ENCODE results near the gene PARP12.

- TF ChIP-seq CEBPB (IDR thresholded peaks at IDR 0.05) (no peak), TCF12 (IDR thresholded peaks at IDR 0.05; ENCODE audit: low read depth) (no peak), EGR1 (IDR thresholded peaks at IDR 0.05) (no peak), EP300 (IDR thresholded peaks at IDR 0.05; ENCODE audit: borderline replicate concordance) (no peak), YY1 (IDR thresholded peaks at IDR 0.05; ENCODE audit: low read depth) (no peak), TAF1 (IDR thresholded peaks at IDR 0.05; ENCODE audit: low read depth) (no peak), REST (IDR thresholded peaks at IDR 0.05; ENCODE audit: low read depth) (no peak)
Measured at GRCh38 chr7:139994356-139994755, 68.4 kb downstream of the PARP12 start.
